Vagina (tissue), 2 donors: ENCODE data around the gene ASB5.

ENCODE experiments used
- POLR2A ChIP-seq, 2 donors: fragments of 450-650 bp; IDR thresholded peaks; one replicate each; pipeline ENCODE4 v1.6.1; 2017; ENCODE audit warnings: antibody characterized with exemption in 2 of 2, mild to moderate bottlenecking in 2 of 2, moderate library complexity in 2 of 2
- POLR2AphosphoS5 ChIP-seq, 2 donors: sonication (generic); formaldehyde crosslinking; IDR thresholded peaks; one replicate each; pipeline ENCODE4 v1.9.0; 2017; ENCODE audit warnings: antibody characterized with exemption in 2 of 2, mild to moderate bottlenecking in 2 of 2, low read depth in 1 of 2; ENCODE audit not compliant: insufficient read depth in 1 of 2
- TF ChIP-seq, protein P1 (sequence below), 3 experiments: fragments of 450-650 bp in 2 of 3; fragments of 200-600 bp in 1 of 3; sonication (generic) in 1 of 3; IDR thresholded peaks; one replicate each; pipeline ENCODE4 v1.5.1; 2017 to 2019; ENCODE audit warnings: antibody characterized with exemption in 3 of 3, mild to moderate bottlenecking in 2 of 3, moderate library complexity in 2 of 3

DNA sequence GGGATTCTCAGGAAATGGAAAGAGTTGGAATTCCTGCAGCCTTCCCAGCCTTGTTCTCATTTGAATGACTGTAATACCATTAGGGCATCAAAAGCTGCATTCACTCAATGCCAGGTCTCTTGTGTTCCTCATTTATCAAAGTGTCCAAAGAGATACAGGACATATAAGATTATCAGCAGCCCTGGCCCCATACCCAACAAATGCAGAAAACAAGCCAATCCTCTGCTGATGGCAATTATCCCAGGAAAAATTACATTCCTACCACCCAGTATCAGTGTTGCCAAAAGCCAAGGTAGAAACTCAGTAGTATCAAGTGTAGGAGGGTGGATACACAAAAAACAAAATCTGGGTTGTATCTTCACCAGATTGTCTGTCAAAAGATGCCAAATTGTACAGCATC lies 18.5 kb upstream of the ASB5 start:
- TF ChIP-seq, protein P1, sequence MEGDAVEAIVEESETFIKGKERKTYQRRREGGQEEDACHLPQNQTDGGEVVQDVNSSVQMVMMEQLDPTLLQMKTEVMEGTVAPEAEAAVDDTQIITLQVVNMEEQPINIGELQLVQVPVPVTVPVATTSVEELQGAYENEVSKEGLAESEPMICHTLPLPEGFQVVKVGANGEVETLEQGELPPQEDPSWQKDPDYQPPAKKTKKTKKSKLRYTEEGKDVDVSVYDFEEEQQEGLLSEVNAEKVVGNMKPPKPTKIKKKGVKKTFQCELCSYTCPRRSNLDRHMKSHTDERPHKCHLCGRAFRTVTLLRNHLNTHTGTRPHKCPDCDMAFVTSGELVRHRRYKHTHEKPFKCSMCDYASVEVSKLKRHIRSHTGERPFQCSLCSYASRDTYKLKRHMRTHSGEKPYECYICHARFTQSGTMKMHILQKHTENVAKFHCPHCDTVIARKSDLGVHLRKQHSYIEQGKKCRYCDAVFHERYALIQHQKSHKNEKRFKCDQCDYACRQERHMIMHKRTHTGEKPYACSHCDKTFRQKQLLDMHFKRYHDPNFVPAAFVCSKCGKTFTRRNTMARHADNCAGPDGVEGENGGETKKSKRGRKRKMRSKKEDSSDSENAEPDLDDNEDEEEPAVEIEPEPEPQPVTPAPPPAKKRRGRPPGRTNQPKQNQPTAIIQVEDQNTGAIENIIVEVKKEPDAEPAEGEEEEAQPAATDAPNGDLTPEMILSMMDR (IDR thresholded peaks at IDR 0.05) = no peak
- TF ChIP-seq POLR2A (IDR thresholded peaks at IDR 0.05) = no peak
- TF ChIP-seq POLR2AphosphoS5 (IDR thresholded peaks at IDR 0.05; ENCODE audit: insufficient read depth in 1 of 2, low read depth in 1 of 2) = no peak
